ENCODE results near the gene OR10H1. TPM values are rescaled to one million over a fixed set of nuclear protein-coding genes. Genes with fewer than 3 reads are reported as not detected.

Gene OR10H1
- total and polyA plus RNA-seq, 4 donors: under 0.01 TPM; not detected in 3

- 85% methylated on average over 5 of the region's 5 CpGs for WGBS
- no peak for TF ChIP-seq MAX (IDR thresholded peaks at IDR 0.05)
- TF ChIP-seq, protein P1, sequence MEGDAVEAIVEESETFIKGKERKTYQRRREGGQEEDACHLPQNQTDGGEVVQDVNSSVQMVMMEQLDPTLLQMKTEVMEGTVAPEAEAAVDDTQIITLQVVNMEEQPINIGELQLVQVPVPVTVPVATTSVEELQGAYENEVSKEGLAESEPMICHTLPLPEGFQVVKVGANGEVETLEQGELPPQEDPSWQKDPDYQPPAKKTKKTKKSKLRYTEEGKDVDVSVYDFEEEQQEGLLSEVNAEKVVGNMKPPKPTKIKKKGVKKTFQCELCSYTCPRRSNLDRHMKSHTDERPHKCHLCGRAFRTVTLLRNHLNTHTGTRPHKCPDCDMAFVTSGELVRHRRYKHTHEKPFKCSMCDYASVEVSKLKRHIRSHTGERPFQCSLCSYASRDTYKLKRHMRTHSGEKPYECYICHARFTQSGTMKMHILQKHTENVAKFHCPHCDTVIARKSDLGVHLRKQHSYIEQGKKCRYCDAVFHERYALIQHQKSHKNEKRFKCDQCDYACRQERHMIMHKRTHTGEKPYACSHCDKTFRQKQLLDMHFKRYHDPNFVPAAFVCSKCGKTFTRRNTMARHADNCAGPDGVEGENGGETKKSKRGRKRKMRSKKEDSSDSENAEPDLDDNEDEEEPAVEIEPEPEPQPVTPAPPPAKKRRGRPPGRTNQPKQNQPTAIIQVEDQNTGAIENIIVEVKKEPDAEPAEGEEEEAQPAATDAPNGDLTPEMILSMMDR (IDR thresholded peaks at IDR 0.05; ENCODE audit: low read depth, low read length, missing input control): no peak
- TF ChIP-seq HNF4A (conservative IDR thresholded peaks at IDR 0.05): no peak
- no peak for TF ChIP-seq GABPA (IDR thresholded peaks at IDR 0.05 in 1 of 2, conservative IDR thresholded peaks at IDR 0.05 in 1 of 2)
- TF ChIP-seq HNF4G (IDR thresholded peaks at IDR 0.05): no peak
- no peak for TF ChIP-seq EGR1 (IDR thresholded peaks at IDR 0.05; ENCODE audit: low read depth in 2 of 2)
- no peak for TF ChIP-seq NR2F2 (IDR thresholded peaks at IDR 0.05)
- no peak for TF ChIP-seq RAD21 (IDR thresholded peaks at IDR 0.05)
- no peak for TF ChIP-seq REST (IDR thresholded peaks at IDR 0.05)
- TF ChIP-seq FOXA2 (IDR thresholded peaks at IDR 0.05): no peak
- TF ChIP-seq FOXA1 (IDR thresholded peaks at IDR 0.05): no peak
- TF ChIP-seq TAF1 (conservative IDR thresholded peaks at IDR 0.05): no peak
- DNase-seq (ENCODE audit: low spot score): no peak
- no peak overlapping the region for H3K27ac ChIP-seq (ENCODE audit: low read depth in 1 of 2, low read length in 2 of 2)
- no peak overlapping the region for H3K4me3 ChIP-seq (ENCODE audit: low read depth in 1 of 3, low read length in 3 of 3)
- no peaks in the 10 kb centered on the region for H3K9me3 ChIP-seq (ENCODE audit: control insufficient read depth in 4 of 4, low read length in 3 of 4)
- no peak overlapping the region for H3K9ac ChIP-seq (ENCODE audit: low read depth in 1 of 2, low read length in 2 of 2)
- H3K27me3 ChIP-seq (ENCODE audit: control insufficient read depth in 4 of 4, insufficient read depth in 4 of 4, low read length in 3 of 4): no peaks in the 10 kb centered on the region
- H3K36me3 ChIP-seq (ENCODE audit: control insufficient read depth in 4 of 4, insufficient read depth in 3 of 4, low read depth in 1 of 4, low read length in 3 of 4): no peaks in the 10 kb centered on the region
- H3K4me1 ChIP-seq (ENCODE audit: control insufficient read depth in 4 of 4, insufficient read depth in 4 of 4, low read length in 3 of 4): peaks cover 2 to 19% (median 12%) of the 10 kb centered on the region in 4 donors
Measured at GRCh38 chr19:15864824-15865223, 49.4 kb upstream of the OR10H1 start.

DNA sequence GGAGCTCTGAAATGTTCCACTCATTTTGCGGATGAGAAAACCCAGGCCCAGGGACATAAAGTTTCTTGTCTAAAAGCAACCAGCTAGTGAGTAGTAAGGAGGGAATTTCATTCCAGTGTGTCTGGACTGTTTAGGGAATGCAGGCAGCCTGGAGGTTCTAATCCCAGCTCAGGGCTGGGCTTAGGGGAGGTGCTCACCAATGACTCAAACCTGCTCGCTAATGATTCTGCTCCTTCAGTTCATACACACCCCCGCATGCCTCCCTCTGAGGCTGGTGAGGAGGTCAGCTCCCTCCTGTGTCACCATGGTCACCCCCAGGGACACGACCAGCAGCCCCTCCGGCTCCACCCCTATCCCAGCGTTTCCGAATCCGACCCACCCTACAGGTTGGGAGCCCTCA lies 47.8 kb upstream of the OR10H1 start:
- Histone ChIP-seq H3K9me3 (ENCODE audit: control insufficient read depth in 4 of 4, low read length in 3 of 4) (no peaks in the 10 kb centered on the region), H3K27ac (ENCODE audit: low read depth in 1 of 2, low read length in 2 of 2) (no peak overlapping the region), H3K36me3 (ENCODE audit: control insufficient read depth in 4 of 4, insufficient read depth in 3 of 4, low read depth in 1 of 4, low read length in 3 of 4) (no peaks in the 10 kb centered on the region), H3K4me1 (ENCODE audit: control insufficient read depth in 4 of 4, insufficient read depth in 4 of 4, low read length in 3 of 4) (peaks cover 0 to 8% (median 2%) of the 10 kb centered on the region in 4 donors), H3K27me3 (ENCODE audit: control insufficient read depth in 4 of 4, insufficient read depth in 4 of 4, low read length in 3 of 4) (no peaks in the 10 kb centered on the region), H3K9ac (ENCODE audit: low read depth in 1 of 2, low read length in 2 of 2) (no peak overlapping the region), H3K4me3 (ENCODE audit: low read depth in 1 of 3, low read length in 3 of 3) (no peak overlapping the region)
- TF ChIP-seq HNF4G (IDR thresholded peaks at IDR 0.05) (no peak), TAF1 (conservative IDR thresholded peaks at IDR 0.05) (no peak), RXRA (IDR thresholded peaks at IDR 0.05) (no peak), ZBTB33 (IDR thresholded peaks at IDR 0.05) (no peak), YY1 (IDR thresholded peaks at IDR 0.05) (no peak), HNF4A (conservative IDR thresholded peaks at IDR 0.05) (no peak), ATF3 (IDR thresholded peaks at IDR 0.05) (no peak), REST (IDR thresholded peaks at IDR 0.05) (no peak), MAX (IDR thresholded peaks at IDR 0.05) (no peak), JUND (IDR thresholded peaks at IDR 0.05) (no peak), SP1 (IDR thresholded peaks at IDR 0.05) (no peak), FOXA2 (IDR thresholded peaks at IDR 0.05) (no peak), RAD21 (IDR thresholded peaks at IDR 0.05) (no peak)
- TF ChIP-seq, protein P1 (IDR thresholded peaks at IDR 0.05; ENCODE audit: low read depth, low read length, missing input control): no peak
- DNase-seq (ENCODE audit: low spot score): no peak
- 73% methylated on average over 8 of the region's 8 CpGs for WGBS

Measured in liver (tissue), 9 donors.